Smooth muscle cell (in vitro differentiated cells): Measurements from ENCODE around the gene PRSS56. TPM values are rescaled to one million over a fixed set of nuclear protein-coding genes. Genes with fewer than 3 reads are reported as not detected.

Source experiments
- DNase-seq: peaks from one replicate; lab custom pipeline; 2025; ENCODE audit not compliant: unreplicated experiment; lab: John Stamatoyannopoulos, UW
- H2AFZ ChIP-seq: fragments of 200-600 bp; sonication (generic); 2 replicates; pipeline ENCODE4 v1.6.0; 2016; ENCODE audit warnings: antibody characterized with exemption, low read depth, mild to moderate bottlenecking
- H3F3A ChIP-seq: fragments of 200-600 bp; sonication (generic); 2 replicates; pipeline ENCODE4 v1.6.0; 2017; ENCODE audit warnings: antibody characterized with exemption, low read depth
- H3K27ac ChIP-seq: fragments of 200-600 bp; sonication (generic); 2 replicates; pipeline ENCODE4 v1.5.1; 2016; ENCODE audit warnings: low read depth, mild to moderate bottlenecking
- H3K27me3 ChIP-seq: fragments of 200-600 bp; sonication (generic); 2 replicates; pipeline ENCODE4 v1.6.1; 2016; ENCODE audit warnings: low read depth, mild to moderate bottlenecking
- H3K36me3 ChIP-seq: fragments of 200-600 bp; sonication (generic); 2 replicates; pipeline ENCODE4 v1.5.1; 2016; ENCODE audit warnings: low read depth
- H3K4me1 ChIP-seq: fragments of 200-600 bp; sonication (generic); 2 replicates; pipeline ENCODE4 v1.5.1; 2016; ENCODE audit warnings: low read depth
- H3K4me2 ChIP-seq: fragments of 200-600 bp; sonication (generic); 2 replicates; pipeline ENCODE4 v1.6.0; 2016; ENCODE audit warnings: mild to moderate bottlenecking
- H3K4me3 ChIP-seq: fragments of 200-600 bp; sonication (generic); 2 replicates; pipeline ENCODE4 v1.5.1; 2016; ENCODE audit warnings: mild to moderate bottlenecking
- H3K79me2 ChIP-seq: fragments of 200-600 bp; sonication (generic); 2 replicates; pipeline ENCODE4 v1.6.0; 2016; ENCODE audit warnings: low read depth, mild to moderate bottlenecking
- H3K9ac ChIP-seq: fragments of 200-600 bp; sonication (generic); 2 replicates; pipeline ENCODE4 v1.6.0; 2016; ENCODE audit warnings: low read depth
- H3K9me3 ChIP-seq: fragments of 200-600 bp; sonication (generic); replicated peaks from 2 replicates; pipeline ENCODE4 v1.5.1; 2016; ENCODE audit warnings: low read depth
- H4K20me1 ChIP-seq: fragments of 200-600 bp; sonication (generic); 2 replicates; pipeline ENCODE4 v1.6.0; 2016; ENCODE audit warnings: low read depth
- WGBS: methylation state at CpG from one replicate; pipeline ENCODE4 v1.1.7; 2016; ENCODE audit warnings: low lambda C conversion rate; 5-methylcytosine and 5-hydroxymethylcytosine counted together
- polyA plus RNA-seq: library from polyadenylated mRNA; unstranded; fragments of >200 nt; fragmentation: Nextera tagmentation; extraction: Ambion mirVana; gene quantifications from 2 replicates; pipeline ENCODE4 v1.2.1, GENCODE V29; 2016
- total RNA-seq: library from RNA; depleted of rRNA; stranded (reverse); fragments of >200 nt; gene quantifications from 2 replicates; pipeline ENCODE4 v1.2.3, GENCODE V29; 2014
- TF ChIP-seq, protein P1 (sequence below): fragments of 200-600 bp; sonication (generic); IDR thresholded peaks from 2 replicates; pipeline ENCODE4 v1.5.1; 2017; ENCODE audit warnings: borderline replicate concordance, mild to moderate bottlenecking, antibody characterized with exemption; ENCODE audit not compliant: insufficient read depth, poor library complexity, severe bottlenecking

Gene PRSS56
- total and polyA plus RNA-seq, 2 experiments from 2014 or later, result not detected

- TF ChIP-seq, protein P1, sequence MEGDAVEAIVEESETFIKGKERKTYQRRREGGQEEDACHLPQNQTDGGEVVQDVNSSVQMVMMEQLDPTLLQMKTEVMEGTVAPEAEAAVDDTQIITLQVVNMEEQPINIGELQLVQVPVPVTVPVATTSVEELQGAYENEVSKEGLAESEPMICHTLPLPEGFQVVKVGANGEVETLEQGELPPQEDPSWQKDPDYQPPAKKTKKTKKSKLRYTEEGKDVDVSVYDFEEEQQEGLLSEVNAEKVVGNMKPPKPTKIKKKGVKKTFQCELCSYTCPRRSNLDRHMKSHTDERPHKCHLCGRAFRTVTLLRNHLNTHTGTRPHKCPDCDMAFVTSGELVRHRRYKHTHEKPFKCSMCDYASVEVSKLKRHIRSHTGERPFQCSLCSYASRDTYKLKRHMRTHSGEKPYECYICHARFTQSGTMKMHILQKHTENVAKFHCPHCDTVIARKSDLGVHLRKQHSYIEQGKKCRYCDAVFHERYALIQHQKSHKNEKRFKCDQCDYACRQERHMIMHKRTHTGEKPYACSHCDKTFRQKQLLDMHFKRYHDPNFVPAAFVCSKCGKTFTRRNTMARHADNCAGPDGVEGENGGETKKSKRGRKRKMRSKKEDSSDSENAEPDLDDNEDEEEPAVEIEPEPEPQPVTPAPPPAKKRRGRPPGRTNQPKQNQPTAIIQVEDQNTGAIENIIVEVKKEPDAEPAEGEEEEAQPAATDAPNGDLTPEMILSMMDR, result no peak
- H3K9me3 ChIP-seq, result no peaks in the 10 kb centered on the region
- H3F3A ChIP-seq, result no peaks in the 10 kb centered on the region
- peaks cover 7% of the 10 kb centered on the region for H4K20me1 ChIP-seq
- H3K36me3 ChIP-seq, result no peaks in the 10 kb centered on the region
- H2AFZ ChIP-seq, result no peak overlapping the region
- 94% methylated on average over 20 of the region's 20 CpGs for WGBS
- H3K79me2 ChIP-seq, result peaks cover 6% of the 10 kb centered on the region
- H3K27me3 ChIP-seq, result no peaks in the 10 kb centered on the region
- no peak overlapping the region for H3K4me2 ChIP-seq
- no peak overlapping the region for H3K27ac ChIP-seq
- peaks cover 6% of the 10 kb centered on the region for H3K4me1 ChIP-seq
- DNase-seq, result no peak
- H3K9ac ChIP-seq, result no peak overlapping the region
- no peak overlapping the region for H3K4me3 ChIP-seq
Observed at GRCh38 chr2:232542715-232543467, 22.7 kb downstream of the PRSS56 start.

GRCh38 chr2:232543491-232543890 lies 23.3 kb downstream of the PRSS56 start:
- Histone ChIP-seq H3K4me1 (peaks cover 6% of the 10 kb centered on the region), H3K36me3 (no peaks in the 10 kb centered on the region), H3K9ac (no peak overlapping the region), H3K9me3 (no peaks in the 10 kb centered on the region), H3K27ac (no peak overlapping the region), H3F3A (no peaks in the 10 kb centered on the region), H3K79me2 (peaks cover 11% of the 10 kb centered on the region), H2AFZ (no peak overlapping the region), H3K4me2 (no peak overlapping the region), H3K27me3 (no peaks in the 10 kb centered on the region), H3K4me3 (no peak overlapping the region), H4K20me1 (peaks cover 7% of the 10 kb centered on the region)
- DNase-seq, result no peak
- TF ChIP-seq, protein P1, result no peak
- 94% methylated on average over 14 of the region's 14 CpGs for WGBS

DNA sequence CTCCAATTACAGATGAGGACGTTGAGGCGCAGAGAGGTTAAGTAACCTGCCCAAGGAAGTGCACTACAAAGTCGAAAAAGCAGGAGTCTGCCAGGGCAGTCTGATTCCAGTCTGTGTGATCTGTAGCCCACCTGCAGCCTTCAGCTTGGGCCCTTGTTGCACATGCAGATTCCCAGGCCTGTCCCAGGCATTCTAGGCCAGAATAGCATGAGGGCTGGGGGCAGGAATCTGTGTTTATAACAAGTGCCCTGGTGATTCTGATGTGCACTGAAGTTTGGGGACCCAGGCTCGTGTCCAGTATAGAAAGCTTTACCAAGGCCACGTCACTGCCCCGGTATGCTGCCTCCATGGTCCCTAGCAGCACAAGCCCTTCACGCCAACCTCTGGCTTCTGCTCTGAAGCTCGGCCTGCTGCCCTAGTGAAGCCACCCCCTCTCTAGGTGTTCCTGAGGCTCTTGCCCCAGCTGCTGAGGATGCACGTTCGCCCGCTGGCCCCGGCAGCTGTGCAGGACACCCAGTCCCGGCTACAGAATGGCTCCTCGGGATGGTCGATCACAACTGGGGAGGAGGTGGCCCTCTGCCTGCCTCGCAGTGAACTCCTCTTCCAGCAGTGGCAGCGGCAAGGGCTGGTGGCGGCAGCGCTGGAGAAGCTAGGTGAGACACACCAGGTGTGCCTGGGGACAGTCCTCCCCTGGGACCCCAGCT lies 23.9 kb downstream of the PRSS56 start:
- DNase-seq, result no peak
- Histone ChIP-seq H3K4me3 (no peak overlapping the region), H2AFZ (no peak overlapping the region), H3K36me3 (no peaks in the 10 kb centered on the region), H3K4me2 (no peak overlapping the region), H3K9me3 (no peaks in the 10 kb centered on the region), H3F3A (no peaks in the 10 kb centered on the region), H3K9ac (no peak overlapping the region), H3K4me1 (peaks cover 6% of the 10 kb centered on the region), H3K27ac (no peak overlapping the region), H3K27me3 (no peaks in the 10 kb centered on the region), H3K79me2 (peaks cover 17% of the 10 kb centered on the region), H4K20me1 (peaks cover 7% of the 10 kb centered on the region)
- TF ChIP-seq, protein P1, result no peak
- WGBS, result 93% methylated on average over 19 of the region's 19 CpGs
